H1 (cell line): ENCODE measurements around the gene FGFR2. TPM values are rescaled to one million over a fixed set of nuclear protein-coding genes. Genes with fewer than 3 reads are reported as not detected.

Source experiments
- CHD1 ChIP-seq: IDR thresholded peaks from 2 replicates; pipeline ENCODE4 v1.6.1; 2012; ENCODE audit warnings: low read depth, low read length, improper control_type of control experiment
- CHD7 ChIP-seq: fragments of 300-600 bp; sonication (generic); IDR thresholded peaks from 2 replicates; pipeline ENCODE4 v1.7.1; 2012; ENCODE audit warnings: low read length, moderate library complexity, mild to moderate bottlenecking, inconsistent platforms; ENCODE audit not compliant: insufficient replicate concordance
- E2F6 ChIP-seq: IDR thresholded peaks from 2 replicates; pipeline ENCODE4 v1.6.1; 2012; ENCODE audit warnings: inconsistent platforms
- EP300 ChIP-seq, 2 experiments: IDR thresholded peaks; 1 replicate in 1 of 2; 2 replicates in 1 of 2; pipeline ENCODE4 v1.6.1; 2011 to 2012; ENCODE audit warnings: low read depth in 2 of 2, low read length in 2 of 2, mild to moderate bottlenecking in 2 of 2, borderline replicate concordance in 1 of 2, inconsistent platforms in 1 of 2, moderate library complexity in 1 of 2
- HDAC6 ChIP-seq: IDR thresholded peaks from one replicate; pipeline ENCODE4 v1.7.1; 2012; ENCODE audit warnings: low read depth, mild to moderate bottlenecking, inconsistent platforms, low read length, moderate library complexity
- KDM5A ChIP-seq: fragments of 200-600 bp; IDR thresholded peaks from 2 replicates; pipeline ENCODE4 v1.7.1; 2012; ENCODE audit warnings: mild to moderate bottlenecking, low read length, inconsistent platforms, mixed read lengths
- SIN3A ChIP-seq, 2 experiments: IDR thresholded peaks in 1 of 2; conservative IDR thresholded peaks in 1 of 2; 2 replicates each; pipeline ENCODE4 v1.6.1; 2011 to 2012; ENCODE audit warnings: low read length in 2 of 2, improper control_type of control experiment in 1 of 2, low read depth in 1 of 2, mild to moderate bottlenecking in 1 of 2
- TCF12 ChIP-seq: IDR thresholded peaks from 2 replicates; pipeline ENCODE4 v1.6.1; 2011; ENCODE audit warnings: low read depth, mild to moderate bottlenecking, low read length
- polyA plus RNA-seq, 7 experiments: library from polyadenylated mRNA; depleted of rRNA in 3 of 7; stranded (reverse) in 5 of 7; unstranded in 2 of 7; fragments of >200 nt in 5 of 7; fragments of 200-250 nt in 2 of 7; gene quantifications; 1 replicate in 5 of 7; 2 replicates in 1 of 7; 4 replicates in 1 of 7; pipeline versions ENCODE4 v1.2.1 to v1.2.3, GENCODE V29; 2011 to 2013; ENCODE audit warnings: missing spikeins in 2 of 7, mixed read lengths in 2 of 7
- total RNA-seq: library from RNA; stranded (reverse); fragmentation: NEBNext Ultra II Directional; extraction: Animal tissue kit (Norgen Biotek cat#: 25700); gene quantifications from 2 replicates; pipeline ENCODE4 v1.2.1, GENCODE V29; 2021

The FGFR2 gene
- total and polyA plus RNA-seq, 2 of the 8 experiments (the other 6 are each of a cell fraction or from before 2014, with no cell fraction given), result 50.2 to 81.2 TPM

GRCh38 chr10:121596689-121597503 lies 1.3 kb downstream of the FGFR2 start (continued):
- TF ChIP-seq CHD7 (peak; percentile 87), HDAC6 (no peak), E2F6 (no peak), TCF12 (peak; percentile 62; the same call in 1 of the 2 replicates), SIN3A (conservative IDR thresholded peaks at IDR 0.05 in 1 of 2, IDR thresholded peaks at IDR 0.05 in 1 of 2; ENCODE audit: low read depth in 1 of 2, low read length in 2 of 2) (peak in 1 of 2 experiments; percentile 17; a peak in 1 of 4 replicates), KDM5A (no peak), CHD1 (no peak), EP300 (IDR thresholded peaks at IDR 0.05; ENCODE audit: borderline replicate concordance in 1 of 2, low read depth in 2 of 2, low read length in 2 of 2) (peak in 1 of 2 experiments; percentile 92; a peak in 1 of 3 replicates)
